Stimulated activated CD4-positive, alpha-beta T cell treated with anti-CD3 and anti-CD28 coated beads, Interleukin-12 subunit alpha, Interleukin-12 subunit beta, amount 100 ng/mL, for 48 hours (primary cell): ENCODE results near the gene FHOD3.

Experiments used
- DNase-seq, 3 donors: peaks; one replicate each; pipeline ENCODE4 v3.0.0-alpha.2; 2020; ENCODE audit warnings: low read depth in 2 of 3, low spot score in 1 of 3

The FHOD3 gene

DNA sequence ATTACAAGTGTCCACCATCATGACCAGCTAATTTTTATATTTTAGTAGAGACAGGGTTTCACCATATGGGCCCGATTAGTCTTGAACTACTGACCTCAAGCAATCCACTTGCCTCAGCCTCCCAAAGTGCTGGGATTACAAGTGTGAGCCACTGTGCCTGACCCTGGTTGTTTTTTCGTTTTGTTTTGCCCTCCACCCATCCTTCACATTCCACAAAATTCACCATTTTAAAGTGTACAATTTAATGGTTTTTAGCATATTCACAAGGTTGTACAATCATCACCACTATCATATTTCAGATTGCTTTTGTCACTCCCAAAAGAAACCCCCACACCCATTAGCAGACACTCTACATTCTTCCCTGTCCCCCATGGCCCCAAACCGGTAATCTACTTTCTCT is 316.3 kb downstream of the FHOD3 start:
- DNase-seq, result no peak

DNA sequence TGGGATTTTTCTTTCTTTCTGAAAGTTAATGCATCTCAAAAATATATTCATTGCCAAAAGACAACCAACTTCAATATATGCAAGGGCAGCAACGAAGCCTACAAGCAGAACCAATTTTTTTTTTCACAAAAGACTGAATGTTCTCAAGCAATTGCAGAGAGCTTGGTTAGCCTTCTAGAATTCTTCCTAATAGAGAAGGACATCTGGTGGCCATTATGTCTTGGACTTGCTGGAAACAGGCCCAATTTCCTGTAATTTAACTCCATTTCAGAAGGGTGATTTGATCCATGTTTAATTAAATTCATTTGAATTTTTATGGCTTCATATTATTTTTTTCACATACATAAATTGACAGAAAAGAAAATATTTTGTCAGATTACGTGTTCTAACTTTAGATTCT is 323.3 kb downstream of the FHOD3 start:
- no peak for DNase-seq

DNA sequence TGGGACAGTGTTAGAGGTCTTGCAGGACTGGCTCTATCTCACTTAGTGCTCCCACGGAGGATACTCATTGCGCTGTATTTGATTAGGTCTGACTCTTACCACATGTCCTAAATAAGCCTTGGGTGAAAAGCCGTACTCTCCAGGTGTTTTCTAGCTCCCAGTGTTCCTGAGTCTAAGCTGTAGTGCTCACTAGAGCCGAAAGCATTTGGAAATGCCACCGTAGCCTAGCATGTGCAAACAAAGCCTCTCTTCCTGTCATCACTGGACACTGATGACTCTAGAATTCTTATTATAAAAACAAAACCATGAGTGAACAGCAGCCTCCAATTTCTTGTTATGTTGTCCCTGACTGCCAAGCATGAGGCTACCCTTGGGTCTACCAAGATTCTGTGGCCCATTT is 325.1 kb downstream of the FHOD3 start:
- no peak for DNase-seq

DNA sequence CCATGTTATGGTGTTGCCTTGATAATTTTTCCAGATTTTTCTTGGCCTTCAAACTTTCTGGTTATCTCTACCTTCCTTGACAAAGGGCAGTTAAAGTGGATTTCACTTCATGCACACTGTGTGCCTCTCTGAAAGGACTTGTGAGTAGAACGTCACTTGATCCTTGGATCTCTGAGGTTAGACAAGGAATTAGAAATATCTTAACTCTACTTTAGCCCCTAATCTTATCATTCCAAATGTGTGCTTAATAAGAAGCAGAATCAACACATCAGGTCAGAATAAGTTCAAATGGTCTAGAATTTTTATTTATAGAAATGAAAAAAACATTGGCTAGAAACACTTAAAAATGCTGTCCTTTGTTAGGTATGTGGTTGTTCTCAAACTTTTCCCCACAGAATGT is 325.6 kb downstream of the FHOD3 start:
- no peak for DNase-seq

DNA sequence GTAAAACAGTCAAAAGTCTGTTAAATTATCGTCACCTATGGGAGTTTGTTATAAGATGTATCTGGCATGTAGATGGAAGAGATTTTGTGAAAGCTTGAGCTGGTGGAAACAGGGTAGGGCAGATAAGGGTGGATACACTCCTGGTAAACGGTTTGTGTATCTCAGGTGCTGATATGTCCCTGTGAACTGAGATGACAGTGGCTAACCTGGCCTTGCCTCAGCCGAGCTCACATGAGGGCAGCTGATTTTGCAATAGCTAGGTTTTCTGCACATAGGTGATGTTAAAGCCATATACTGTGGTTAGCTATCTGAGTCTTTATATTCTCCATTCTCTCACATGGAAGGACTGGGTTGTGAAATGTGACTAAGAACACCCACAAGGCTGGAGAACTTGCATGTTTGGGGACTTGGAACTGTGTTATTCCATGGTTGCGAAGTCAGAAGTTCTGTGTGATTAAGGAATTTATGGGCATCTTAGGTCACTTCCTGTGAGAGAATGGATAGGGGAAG is 326.2 kb downstream of the FHOD3 start:
- no peak for DNase-seq

DNA sequence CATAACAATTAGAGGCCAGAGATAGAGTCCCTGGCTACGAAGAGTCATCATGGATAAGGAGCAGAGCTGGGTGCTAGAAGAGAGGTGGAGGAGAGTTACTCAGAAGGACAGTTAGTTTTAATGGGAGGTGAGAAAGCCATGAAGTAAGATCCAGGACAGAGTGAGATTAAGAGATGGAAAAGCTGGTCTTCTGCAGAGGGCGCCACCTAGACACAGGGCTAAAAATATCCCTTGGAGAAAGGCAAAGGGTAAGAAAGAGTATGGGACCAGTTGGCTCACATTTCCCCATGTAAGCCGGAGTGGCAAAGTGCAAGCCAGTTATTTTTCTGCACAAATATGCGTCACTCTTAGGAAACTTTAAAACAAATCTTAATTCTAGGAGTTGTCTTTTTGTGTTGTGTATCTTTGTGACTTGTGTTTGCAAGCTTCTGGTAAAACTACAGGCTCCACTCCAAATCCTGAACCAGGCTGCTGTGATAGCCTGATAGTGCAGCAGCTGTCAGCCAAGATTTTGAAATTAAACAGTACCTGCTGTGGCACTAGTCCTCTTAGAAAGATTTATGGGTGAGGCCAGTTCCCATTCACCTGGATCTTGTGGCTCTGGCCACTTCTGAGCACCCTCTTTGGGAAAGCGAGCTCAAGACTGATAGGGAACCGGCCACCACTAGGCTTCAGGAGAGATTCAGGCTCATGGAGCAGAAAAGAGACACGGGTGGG is 327.1 kb downstream of the FHOD3 start:
- no peak for DNase-seq

DNA sequence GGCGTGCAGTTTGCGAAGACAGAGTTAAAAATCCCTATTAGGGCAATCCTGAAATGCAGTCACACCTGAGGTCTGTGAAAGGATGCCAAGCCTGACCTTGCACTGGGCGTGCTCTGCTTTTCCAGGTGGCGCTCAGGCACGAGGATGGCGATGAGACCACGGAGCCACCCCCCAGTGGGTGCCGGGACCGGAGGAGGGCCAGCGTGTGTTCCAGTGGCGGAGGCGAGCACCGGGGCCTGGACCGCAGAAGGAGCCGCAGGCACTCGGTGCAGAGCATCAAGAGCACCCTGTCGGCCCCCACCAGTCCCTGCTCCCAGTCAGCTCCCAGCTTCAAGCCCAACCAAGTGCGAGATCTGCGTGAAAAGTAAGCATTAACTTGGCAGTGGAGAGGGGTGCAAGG is 327.9 kb downstream of the FHOD3 start:
- DNase-seq, result no peak

DNA sequence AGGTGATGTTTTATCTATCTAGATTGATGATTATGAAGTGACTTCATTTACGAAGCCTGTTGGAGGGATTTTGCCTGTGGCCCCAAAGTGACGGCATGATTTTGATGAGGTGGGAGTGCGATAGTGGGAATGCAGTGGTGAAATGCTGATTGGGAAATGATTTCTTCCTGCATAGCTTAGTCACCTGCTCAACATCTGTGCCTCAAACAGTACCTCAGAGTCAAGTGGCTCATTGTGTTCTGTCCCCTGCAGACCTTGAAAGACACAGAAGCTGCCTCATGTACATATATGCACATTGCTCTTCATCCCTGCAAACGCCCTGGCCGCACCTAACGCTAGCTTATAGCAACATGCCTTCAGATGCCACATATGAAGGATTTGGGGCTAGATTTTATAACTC is 330.1 kb downstream of the FHOD3 start:
- no peak for DNase-seq

DNA sequence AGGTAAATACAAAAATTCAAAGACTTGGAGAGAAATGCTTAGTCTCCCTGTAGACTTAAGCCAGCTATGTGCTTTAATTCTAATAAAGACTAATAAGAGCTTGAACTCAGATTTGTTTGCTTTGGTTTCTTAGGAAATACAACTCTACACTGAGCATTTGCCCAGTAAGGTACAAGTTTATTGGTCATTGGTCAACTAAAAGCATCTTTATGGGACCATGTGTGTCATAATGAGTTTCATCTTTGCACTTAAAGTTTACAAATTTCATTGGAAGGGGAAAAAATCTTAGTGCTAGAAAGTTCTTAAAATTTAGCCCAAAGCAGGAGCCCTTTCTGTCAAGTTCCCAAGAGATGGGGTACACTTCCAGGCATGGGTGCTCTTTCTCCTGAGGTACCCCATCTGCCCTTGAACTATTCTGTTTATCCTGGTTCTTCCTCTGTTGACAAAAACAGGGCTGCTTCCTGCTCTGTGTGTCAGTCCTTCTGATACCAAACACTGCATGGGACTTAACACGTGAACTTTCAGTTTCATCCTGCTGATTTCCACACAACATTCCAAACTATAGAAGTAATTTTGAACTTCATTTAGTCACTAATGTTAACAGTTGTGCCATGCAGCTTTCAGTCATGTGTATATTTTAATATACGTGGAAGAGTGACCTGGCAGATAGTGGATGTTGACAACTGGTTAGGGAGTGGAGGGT is 331.1 kb downstream of the FHOD3 start:
- DNase-seq, result no peak

DNA sequence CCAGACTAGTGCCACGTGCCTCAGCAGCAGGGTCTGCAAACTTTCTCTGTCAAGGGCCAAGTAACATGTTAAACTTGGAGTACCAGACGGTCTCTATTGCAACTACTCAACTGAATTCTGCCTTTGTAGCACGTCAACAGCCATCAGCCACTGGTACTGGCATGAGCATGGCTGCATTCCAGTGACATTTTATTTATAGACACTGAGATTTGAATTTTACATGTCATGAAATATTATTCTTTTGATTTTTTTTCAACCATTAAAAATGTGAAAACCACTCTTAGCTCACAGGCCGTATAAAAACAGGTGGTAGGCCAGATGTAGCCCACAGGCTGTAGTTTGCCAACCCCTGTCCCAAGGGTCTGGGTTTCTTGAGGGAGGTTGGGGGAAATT is 331.6 kb downstream of the FHOD3 start:
- DNase-seq, result no peak

DNA sequence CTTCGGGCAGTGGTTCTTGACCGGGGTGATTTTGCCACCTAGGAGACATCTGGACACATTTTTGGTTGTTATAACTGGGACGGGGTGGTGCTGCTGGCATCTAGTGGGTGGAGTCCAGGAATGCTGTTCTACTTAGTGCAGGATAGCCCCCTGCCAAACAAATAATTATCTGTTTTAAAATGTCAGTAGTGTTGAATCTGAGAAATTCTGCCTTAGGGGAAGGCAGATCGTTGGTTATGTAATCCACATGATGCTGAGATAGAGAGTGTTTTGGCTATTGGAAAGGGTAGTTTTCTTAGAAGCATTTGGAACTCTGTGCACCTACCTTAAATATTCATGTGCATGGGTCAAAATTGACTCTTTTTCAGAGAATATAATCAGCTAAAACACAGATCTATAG is 332.3 kb downstream of the FHOD3 start:
- DNase-seq, result no peak

DNA sequence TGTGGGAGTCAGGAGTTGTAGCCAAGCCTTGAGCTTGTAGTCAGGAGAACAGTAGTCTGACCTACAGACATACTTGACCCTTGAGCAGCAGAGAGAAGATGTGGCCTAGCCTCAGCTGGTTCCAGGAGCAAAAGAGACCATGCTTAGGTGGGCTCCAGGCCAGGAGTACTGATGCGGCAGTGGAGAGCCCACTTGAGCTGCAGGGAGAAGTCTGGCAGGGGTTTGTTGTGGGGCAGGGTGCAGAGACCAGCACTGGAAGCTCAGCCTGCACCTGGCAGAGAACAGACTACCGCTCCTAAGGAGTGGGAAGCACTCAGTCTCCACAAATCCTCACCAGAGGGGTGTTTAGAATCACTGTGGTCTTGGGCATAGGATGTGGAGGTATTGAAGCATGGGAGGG is 333.4 kb downstream of the FHOD3 start:
- DNase-seq, result no peak

DNA sequence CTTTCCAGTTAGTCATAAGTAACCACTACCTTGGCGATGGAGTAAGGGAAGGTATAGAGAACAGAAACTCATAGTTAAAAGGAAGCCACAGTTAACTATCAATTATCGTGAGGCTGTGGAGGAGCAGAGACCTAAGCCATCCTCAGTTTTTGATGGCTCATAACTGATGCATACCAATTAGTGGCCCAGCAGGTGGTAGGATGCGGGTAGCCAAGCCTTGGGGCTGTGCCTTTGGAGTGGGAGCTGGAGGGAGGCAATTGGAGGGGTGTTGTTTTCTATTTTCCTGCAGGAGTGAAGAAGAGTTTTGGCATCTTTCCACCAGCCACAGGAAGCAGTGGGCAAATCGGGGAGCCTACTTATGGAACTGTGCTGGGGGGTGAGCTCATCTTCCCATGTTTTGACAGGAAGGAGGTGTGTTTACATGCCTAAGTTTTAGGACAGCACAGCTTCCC is 336.5 kb downstream of the FHOD3 start:
- no peak for DNase-seq

DNA sequence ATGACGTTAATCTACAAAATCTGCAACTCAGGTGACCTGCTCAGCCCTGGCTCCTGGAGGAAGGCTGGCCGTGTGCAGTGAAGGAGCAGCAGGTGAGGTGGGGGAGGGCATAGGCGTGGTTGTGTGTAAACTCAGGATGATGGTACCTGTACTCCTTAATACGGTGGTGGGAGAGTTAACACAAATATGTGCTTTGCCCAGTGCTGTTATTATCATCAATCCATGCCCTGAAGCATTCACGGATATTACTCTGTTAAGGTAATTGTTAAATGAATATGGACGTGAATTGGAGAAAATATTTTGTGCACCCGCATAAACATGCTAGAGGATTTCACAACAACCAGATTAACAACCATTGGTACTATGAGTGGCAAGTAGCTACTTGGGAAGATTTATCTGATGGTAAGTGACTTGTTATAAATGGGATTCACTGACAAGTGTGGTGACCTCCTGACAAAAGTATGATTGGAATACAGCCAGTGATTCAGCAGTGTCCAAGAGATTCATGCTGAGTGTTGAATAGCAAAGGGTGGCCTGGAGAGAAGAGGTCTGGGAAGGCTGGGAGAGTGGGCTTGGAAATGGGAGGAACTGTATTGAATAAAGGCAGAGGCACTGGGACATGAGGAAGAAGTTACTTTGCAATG is 337.2 kb downstream of the FHOD3 start:
- no peak for DNase-seq

DNA sequence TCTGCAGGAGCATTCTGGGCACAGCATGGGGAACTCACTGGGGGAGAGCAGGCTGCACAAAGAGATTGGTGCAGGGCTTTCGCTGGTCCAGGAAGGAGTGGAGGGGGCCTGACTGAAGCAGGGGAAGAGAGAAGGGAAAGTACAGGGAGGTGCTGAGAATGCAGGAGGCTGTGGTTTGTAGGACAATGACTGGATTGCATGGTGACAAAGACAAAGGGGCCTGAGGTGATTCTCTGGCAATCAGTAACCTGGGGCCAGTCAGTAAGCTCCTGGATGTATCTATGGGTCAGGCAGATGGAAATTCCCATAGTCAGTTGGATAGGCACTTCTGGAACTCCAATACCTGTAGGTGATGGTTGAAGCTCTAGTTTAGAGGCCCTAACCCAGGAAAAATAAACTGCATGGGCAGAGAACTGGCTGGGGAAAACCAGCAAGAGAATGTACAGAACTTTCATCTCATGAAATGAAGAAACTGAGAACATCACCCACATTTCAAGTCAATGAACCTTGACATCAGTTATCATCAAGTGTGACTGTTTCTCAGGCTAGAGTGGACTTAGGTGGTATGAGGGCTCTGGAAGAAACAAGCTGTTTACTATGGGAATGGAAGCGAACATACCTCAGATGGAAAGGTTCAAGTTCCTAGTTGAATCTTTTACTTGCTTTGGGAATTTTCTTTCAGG is 338.0 kb downstream of the FHOD3 start:
- no peak for DNase-seq

DNA sequence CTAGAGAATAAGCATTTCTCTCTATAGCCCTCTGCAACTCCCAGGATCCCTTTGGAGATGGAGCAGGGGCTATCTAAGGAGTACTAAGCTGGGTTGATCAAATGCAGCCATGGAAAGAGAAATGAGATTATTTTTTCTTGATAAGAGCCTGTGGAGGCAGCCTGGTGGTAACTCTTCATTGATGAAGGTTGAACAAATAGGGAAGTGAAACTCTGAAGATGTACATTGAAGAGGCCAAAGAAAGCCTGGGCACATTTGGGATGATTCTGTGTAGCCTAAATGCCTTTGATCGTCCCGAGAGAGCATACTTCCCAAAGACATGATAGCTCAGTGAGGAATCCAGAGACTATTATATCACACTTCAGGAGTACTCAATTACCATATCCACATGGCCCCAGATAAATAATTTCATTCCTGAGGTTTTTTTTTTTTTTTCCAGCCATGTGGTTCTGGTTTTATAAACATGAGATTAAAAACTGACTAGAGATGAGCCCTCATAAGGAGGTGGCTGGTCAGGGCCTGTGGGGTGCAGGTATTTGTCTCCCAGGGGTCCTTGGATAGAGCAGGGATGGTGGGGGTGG is 338.8 kb downstream of the FHOD3 start:
- DNase-seq, result no peak

DNA sequence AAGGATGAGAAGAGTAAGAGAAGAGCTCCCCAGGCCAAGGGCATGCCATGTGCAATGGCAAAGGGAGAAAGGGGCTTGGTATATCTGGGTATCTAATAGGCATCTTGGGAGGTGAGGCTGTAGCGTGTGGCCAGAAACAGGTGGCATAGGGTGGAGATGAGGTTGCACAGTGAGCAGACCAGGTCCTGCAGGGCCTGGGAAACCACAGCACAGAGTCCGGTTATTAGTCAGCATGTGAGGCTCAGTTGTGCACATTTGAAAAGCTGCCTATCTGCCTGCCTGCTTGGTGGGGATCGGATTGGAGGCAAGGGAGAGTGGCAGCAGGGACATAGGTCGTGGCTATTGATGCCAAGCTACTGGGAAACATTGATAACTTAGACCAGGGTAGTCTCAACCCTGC is 340.7 kb downstream of the FHOD3 start:
- DNase-seq, result no peak

DNA sequence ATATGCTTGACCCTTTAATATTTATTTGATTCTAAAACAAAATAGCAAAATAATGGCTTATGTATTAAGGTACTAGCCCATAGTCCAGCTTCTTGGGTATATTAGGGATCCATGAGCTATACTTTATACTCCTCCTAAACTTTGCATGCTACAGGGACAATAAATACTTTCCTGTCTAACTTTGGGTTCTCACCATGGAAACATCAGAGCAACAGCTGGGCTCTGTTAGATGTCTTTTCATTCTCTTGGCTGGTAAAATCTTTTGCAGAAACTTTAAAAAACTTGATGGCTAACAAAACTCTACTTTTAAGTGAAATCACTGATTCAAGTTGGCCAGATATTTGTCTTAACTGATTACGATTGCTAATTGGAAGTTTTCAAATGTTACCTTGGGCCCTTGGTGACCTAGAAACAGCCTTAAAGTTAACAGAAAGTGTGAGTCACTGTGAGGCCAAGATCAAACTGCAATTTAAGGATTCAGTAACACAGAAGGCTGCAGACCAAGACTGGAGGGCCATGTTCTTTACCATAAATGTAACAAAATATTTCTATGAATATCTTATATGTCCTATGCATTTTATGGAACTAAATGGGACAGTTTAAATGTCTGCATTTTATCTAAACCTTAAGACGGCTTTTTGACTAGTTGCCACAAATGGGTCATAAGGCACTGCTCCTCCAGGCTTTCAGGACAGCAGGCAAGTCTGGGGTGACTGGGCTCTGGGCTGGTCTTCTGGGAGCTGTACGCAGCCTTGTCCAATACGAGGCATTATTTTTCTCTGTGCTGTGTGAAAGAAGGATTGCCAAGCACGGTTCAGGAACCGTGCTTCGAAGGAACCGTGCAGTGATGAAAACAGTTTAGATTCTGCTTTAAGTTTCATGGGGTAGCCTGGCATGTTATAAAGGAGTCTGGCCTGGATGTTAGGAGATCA is 342.8 kb downstream of the FHOD3 start:
- DNase-seq, result no peak

DNA sequence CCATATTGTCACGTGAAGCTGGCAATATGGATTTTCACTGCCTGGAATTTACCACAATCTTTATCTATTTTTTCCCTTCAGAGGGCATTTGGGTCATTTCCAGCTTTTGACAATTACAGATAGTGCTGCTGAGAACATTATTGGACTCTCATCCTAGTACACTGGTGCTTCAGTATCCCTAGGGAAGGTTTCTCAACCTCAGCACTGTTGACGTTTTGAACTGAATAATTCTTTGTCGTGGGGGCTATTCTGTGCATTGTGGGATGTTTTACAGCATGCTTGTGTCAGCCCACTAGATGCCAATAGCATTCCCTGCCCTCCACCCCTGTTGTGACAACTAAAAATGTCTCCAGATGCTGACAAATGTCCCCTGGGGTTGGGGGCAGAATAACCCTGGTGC is 345.5 kb downstream of the FHOD3 start:
- DNase-seq, result no peak

DNA sequence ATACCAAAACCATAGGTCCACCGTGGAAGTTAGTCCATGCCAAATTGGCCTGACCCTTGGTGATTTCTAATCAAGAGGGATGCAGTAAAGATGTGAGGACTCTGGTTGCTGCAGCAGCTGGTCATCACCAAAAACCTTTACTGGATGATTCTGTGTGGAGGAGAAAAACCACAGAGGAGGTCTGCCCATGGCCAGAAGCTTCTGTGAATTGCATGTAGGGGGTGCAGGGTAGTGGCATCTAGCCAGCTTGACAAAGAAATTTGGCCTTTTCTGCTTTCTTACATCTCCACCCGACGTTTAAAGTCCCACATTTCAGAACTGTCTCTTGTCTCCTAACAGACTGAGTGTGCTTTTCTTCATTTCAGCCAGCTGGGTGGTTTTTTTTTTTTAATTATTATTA is 351.3 kb downstream of the FHOD3 start:
- no peak for DNase-seq
